HG03025 (cell line): ENCODE measurements around the gene THRSP.
"Not testable (repeated sequence)": the region's sequence is repeated elsewhere in the genome, so short reads cannot be mapped to it uniquely, and the experiment has no call there.

ENCODE experiments used
- ATAC-seq: cut with Tn5 transposase; IDR thresholded peaks from one replicate; pipeline ENCODE4 v1.9.1; 2021; ENCODE audit warnings: mild to moderate bottlenecking, moderate library complexity; ENCODE audit not compliant: unreplicated experiment, low FRiP score

The THRSP gene

GRCh38 chr11:78061921-78062311 lies 1.7 kb upstream of the THRSP start:
- no peak for ATAC-seq

- ATAC-seq = no peak
Observed at GRCh38 chr11:78062671-78063070, 990 bp upstream of the THRSP start.

DNA sequence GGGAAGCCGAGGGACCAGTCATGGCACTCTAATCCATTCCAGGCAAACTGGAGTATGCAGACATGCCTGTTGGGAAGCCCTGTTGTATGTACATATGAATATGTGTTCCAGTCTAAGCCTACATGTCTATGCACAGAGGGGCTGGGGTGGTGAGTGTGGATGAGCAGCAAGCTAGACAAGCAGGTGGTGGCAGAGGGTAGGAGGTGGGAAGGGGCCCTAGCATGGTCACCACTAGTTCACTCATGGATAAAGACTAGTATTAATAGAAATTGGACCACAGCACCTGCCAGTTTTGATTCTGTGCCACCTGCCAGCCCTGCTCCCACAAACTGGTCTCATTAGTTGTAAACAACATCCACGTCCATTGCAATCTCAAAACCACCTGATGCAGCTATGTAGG lies 1.5 kb downstream of the THRSP start:
- no peak for ATAC-seq

GRCh38 chr11:78066471-78066870 lies 2.8 kb downstream of the THRSP start:
- ATAC-seq = no peak

DNA sequence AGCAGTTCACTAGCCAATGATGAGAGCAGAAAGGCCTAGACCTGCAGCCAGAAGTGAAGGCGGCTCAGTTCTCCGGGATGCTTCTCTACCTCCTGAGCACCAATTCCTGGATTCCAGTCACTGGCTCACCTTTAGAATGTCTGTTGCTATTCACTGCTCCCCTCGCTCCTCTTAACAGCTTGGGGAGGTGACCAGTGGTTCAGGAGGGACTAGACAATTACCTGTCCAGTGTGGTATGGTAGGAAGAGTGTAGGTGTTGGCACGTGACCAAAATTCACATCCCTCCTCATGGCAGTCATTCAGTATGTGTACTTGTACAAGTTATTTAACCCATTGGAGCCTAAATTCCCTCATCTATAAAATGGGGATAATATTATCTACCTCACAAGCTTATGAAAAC lies 4.0 kb downstream of the THRSP start:
- no peak for ATAC-seq

- no peak for ATAC-seq
Observed at GRCh38 chr11:78069465-78069864, 5.8 kb downstream of the THRSP start.

GRCh38 chr11:78070621-78071020 lies 7.0 kb downstream of the THRSP start:
- no peak for ATAC-seq

GRCh38 chr11:78071717-78072116 lies 8.1 kb downstream of the THRSP start:
- no peak for ATAC-seq

DNA sequence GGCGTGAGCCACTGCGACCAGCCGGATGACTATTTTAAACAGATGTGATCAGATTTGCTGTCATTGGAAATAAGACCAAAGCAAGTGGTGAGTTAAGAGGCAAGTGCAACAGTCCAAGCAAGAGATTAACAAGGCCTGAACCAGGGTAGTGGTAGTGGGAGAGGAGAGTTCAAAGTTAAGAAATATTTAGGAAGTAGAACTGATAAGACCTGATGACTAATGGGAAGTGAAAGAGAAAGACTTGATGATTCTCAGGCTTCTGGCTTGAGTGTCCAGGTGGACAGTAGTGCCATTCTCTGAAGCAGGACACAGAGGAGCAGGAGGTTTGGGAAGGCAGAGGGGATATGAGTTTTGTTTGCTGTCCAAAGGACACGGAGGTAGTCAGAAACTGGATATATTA lies 8.8 kb downstream of the THRSP start:
- ATAC-seq = no peak

- no peak for ATAC-seq
Observed at GRCh38 chr11:78074756-78075155, 11.1 kb downstream of the THRSP start.

DNA sequence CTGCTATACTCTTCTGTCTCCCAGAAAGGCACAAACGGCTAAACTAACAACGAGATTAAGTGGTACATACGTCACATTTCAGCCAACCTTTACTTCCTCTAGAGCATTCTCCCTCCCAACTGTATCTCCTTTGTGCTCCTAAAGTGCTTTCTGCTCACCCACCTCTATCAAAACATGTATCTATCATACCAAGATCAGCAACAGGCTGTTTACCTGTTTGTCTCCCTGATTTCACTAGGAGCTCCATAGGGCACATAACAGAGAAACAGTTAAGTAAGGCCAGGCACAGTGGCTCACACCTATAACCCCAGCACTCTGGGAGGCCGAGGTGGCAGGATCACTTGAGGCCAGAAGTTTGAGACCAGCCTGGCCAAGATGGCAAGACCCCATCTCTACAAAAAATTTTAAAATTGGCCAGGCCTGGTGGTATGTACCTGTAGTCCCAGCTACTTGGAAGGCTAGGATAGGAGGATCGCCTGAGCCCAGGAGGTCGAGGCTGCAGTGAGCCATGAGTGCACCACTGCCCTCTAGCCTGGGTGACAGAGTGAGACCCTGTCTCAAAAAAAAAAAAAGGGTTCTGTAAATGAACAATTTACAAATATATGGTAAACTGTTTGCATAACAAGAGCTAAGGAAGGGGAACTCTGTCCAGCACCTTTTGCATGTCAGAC lies 13.2 kb downstream of the THRSP start:
- ATAC-seq = no peak

DNA sequence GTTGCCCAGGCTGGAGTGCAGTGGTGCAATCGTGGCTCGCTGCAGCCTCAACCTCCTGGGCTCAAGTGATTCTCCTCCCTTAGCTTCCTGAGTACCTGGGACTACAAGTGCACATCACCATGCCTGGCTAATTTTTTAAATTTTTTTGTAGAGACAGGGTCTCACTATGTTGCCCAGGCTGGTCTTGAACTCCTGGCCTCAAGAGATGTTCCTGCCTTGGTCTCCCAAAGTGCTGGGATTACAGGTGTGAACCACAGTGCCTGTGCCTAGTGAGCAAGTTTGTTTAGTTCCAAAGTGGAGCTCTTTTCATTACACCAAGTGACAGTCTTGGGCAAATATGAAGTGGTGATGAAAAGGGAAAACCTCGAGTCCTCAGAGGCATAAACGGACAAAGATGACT lies 13.9 kb downstream of the THRSP start:
- not testable (repeated sequence) for ATAC-seq

GRCh38 chr11:78078218-78079167 lies 14.8 kb downstream of the THRSP start:
- no peak for ATAC-seq

- ATAC-seq = peak; percentile 62
Observed at GRCh38 chr11:78079232-78080083, 15.8 kb downstream of the THRSP start, which contains the start of gene NDUFC2. TSS of gene NDUFC2 (minus strand) at chr11:78079862. CDS start at chr11:78079744, 118 bp downstream.

DNA sequence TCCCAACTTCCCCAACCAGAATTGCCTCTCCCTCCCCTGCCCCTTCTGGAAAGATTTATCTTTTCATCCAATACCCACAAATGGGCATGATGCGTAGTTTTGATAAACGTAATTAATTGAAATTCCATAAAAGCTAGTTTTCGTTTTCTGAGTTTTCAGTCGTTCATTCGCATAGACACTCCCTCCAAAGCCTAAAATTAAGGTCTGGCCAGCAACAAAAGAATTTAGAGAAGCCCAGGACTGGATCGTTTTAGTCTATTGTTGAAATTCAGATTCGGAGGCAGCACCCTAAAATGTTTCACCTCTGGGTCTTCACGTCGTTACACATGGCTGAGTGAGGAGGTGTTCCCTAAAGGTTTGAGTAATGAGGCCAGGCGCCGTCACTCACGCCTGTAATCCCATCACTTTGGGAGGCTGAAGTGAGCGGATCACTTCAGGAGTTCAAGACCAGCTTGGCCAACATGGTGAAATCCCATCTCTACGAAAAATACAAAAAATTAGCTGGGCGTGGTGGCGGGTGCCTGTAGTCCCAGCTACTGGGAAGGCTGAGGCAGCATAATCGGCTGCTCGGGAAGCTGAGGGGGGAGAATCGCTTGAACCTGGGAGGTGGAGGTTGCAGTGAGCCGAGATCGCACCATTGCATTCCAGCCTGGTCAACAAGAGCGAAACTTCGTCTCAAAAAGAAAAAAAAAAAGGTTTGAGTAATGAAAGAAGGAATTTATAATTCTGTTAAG lies 16.6 kb downstream of the THRSP start:
- no peak for ATAC-seq

DNA sequence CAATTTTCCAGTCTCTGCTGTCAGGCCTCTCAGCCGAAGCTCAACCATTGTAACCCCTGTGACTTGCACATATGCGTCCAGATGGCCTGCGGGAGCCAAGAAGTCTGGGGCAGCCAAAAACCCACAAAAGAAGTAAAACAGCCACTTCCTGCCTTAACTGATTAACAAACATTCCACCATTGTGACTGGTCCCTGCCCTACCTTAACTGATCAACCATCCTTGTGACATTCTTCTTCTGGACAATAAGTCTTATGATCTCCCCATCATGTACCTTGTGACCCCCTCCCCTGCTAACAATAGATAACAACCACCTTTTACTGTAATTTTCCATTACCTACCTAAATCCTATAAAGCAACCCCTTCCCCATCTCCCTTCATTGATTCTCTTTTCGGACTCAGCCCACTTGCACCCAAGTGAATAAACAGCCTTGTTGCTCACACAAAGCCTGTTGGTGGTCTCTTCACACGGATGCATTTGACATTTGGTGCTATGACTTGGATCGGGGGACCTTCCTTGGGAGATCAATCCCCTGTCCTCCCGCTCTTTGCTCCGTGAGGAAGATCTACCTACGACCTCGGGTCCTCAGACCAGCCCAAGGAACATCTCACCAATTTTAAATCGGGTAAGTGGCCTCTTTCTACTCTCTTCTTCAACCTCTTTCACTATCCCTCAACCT lies 17.3 kb downstream of the THRSP start:
- ATAC-seq = no peak

DNA sequence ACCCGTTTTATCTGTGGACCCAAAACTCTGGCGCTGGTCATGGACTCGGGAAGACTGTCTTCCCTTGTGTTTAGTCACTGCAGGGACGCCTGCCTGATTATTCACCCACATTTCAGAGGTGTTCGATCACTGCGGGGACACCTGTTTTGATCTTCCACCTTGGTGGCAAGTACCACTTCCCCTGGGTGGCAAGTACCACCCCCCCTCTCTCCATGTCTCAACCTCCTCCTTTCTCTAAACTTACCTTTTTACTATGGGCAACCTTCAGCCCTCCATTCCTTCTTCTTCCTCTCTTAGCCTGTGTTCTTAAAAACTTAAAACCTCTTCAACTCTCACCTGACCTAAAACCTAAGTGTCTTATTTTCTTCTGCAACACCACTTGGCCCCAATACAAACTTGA lies 17.9 kb downstream of the THRSP start:
- ATAC-seq = no peak

GRCh38 chr11:78082146-78082545 lies 18.5 kb downstream of the THRSP start:
- no peak for ATAC-seq

- ATAC-seq = no peak
Observed at GRCh38 chr11:78083021-78083420, 19.4 kb downstream of the THRSP start.

- ATAC-seq = not testable (repeated sequence)
Observed at GRCh38 chr11:78084506-78084905, 20.8 kb downstream of the THRSP start.
